GM20431 (cell line): ENCODE measurements around the gene LENEP.

ENCODE experiments used
- in situ Hi-C: fragments of 300-500 bp; cut with MseI, MboI; formaldehyde crosslinking; loops from one replicate; pipeline ENCODE4 v1.15.0; 2020; ENCODE audit warnings: low sequenced_read_pairs; ENCODE audit not compliant: unreplicated experiment

LENEP gene

GRCh38 chr1:155022136-155022926 lies 28.9 kb downstream of the LENEP start:
- in situ Hi-C loops = no loop called here

GRCh38 chr1:155022927-155023236 lies 29.5 kb downstream of the LENEP start:
- in situ Hi-C loops = no loop called here

GRCh38 chr1:155023627-155024026 lies 30.2 kb downstream of the LENEP start:
- in situ Hi-C loops = no loop called here

GRCh38 chr1:155024315-155024714 lies 30.9 kb downstream of the LENEP start:
- in situ Hi-C loops = no loop called here

GRCh38 chr1:155026154-155026553 lies 32.8 kb downstream of the LENEP start:
- in situ Hi-C loops = no loop called here

GRCh38 chr1:155026588-155026987 lies 33.2 kb downstream of the LENEP start:
- in situ Hi-C loops = no loop called here

GRCh38 chr1:155029513-155030242 lies 36.3 kb downstream of the LENEP start:
- in situ Hi-C loops = no loop called here

- in situ Hi-C loops = no loop called here
Observed at GRCh38 chr1:155030243-155030795, 36.9 kb downstream of the LENEP start.

GRCh38 chr1:155030899-155031298 lies 37.5 kb downstream of the LENEP start:
- in situ Hi-C loops = no loop called here

GRCh38 chr1:155032886-155033285 lies 39.5 kb downstream of the LENEP start:
- in situ Hi-C loops = no loop called here

- in situ Hi-C loops = no loop called here
Observed at GRCh38 chr1:155033524-155033923, 40.1 kb downstream of the LENEP start, which contains the start of the genes DCST1 and DCST2. TSS of gene DCST1 (plus strand) at chr1:155033824. CDS start at chr1:155034037, 213 bp downstream. TSS of gene DCST2 (minus strand) at chr1:155033781. CDS start at chr1:155033701, 80 bp downstream.

- in situ Hi-C loops = no loop called here
Observed at GRCh38 chr1:155034318-155035208, 41.2 kb downstream of the LENEP start.

- in situ Hi-C loops = no loop called here
Observed at GRCh38 chr1:155035936-155036335, 42.5 kb downstream of the LENEP start.

- in situ Hi-C loops = no loop called here
Observed at GRCh38 chr1:155037043-155037442, 43.7 kb downstream of the LENEP start.

GRCh38 chr1:155037851-155038441 lies 44.6 kb downstream of the LENEP start:
- in situ Hi-C loops = no loop called here

GRCh38 chr1:155038602-155039307 lies 45.4 kb downstream of the LENEP start:
- in situ Hi-C loops = no loop called here

GRCh38 chr1:155039308-155039669 lies 45.9 kb downstream of the LENEP start:
- in situ Hi-C loops = no loop called here

GRCh38 chr1:155040358-155041093 lies 47.1 kb downstream of the LENEP start:
- in situ Hi-C loops = no loop called here

GRCh38 chr1:155042789-155043188 lies 49.4 kb downstream of the LENEP start:
- in situ Hi-C loops = no loop called here
